ENCODE results near the gene CDKL4. TPM values are rescaled to one million over a fixed set of nuclear protein-coding genes. Genes with fewer than 3 reads are reported as not detected.

CDKL4 gene
- total RNA-seq, 2 experiments from 2014 or later = 0.75 TPM; not detected in 1

DNA sequence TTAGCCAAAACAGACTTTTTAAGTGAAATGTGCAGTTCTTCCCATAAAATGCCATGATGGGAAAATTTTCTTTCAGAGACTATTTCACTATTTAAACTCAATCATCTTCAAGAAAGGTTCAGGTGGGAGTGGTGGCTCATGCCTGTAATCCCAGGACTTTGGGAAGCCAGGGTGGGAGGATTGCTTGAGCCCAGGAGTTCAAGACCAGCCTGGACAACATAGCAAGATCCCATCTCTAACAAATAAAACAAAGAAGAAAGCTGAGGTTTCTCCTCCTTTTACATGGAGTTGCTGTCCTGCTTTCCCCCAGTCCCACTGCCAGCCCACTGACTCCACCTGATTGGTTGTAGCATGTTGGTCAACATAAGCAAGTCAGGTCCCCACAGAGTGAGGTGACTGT is 97.1 kb downstream of the CDKL4 start:
- no peaks in the 10 kb centered on the region for H3K9me3 ChIP-seq (ENCODE audit: control insufficient read depth in 1 of 2, insufficient read depth in 1 of 2, low read length in 2 of 2)
- peaks cover 7% of the 10 kb centered on the region for H3K4me1 Mint-ChIP-seq (ENCODE audit: low read depth)
- no peaks in the 10 kb centered on the region for H3K36me3 Mint-ChIP-seq (ENCODE audit: low read depth)
- ChIA-PET POLR2A (no interaction called here), CTCF (interaction anchor here (0.6 kb wide), 1 partner anchor 93 kb away, joined by 3 read pairs; no protein-coding TSS in a partner anchor)
- H3K27me3 Mint-ChIP-seq = no peaks in the 10 kb centered on the region
- intact Hi-C loops (cut with DNase I, micrococcal nuclease) = no loop called here
- no peak overlapping the region for H3K4me3 ChIP-seq (ENCODE audit: low read length)
- no peaks in the 10 kb centered on the region for H3K9me3 Mint-ChIP-seq
- no peaks in the 10 kb centered on the region for H3K36me3 ChIP-seq (ENCODE audit: insufficient read depth, low read length)
- H3K27ac ChIP-seq (ENCODE audit: low read depth in 1 of 2, low read length in 2 of 2) = no peak overlapping the region
- H3K4me3 Mint-ChIP-seq = no peak overlapping the region
- H3K27ac Mint-ChIP-seq = no peak overlapping the region
- peaks cover 15% of the 10 kb centered on the region for H3K4me1 ChIP-seq (ENCODE audit: insufficient read depth, low read length)
- ATAC-seq (ENCODE audit: poor library complexity) (no peak), DNase-seq (no peak)
- TF ChIP-seq, protein P1, sequence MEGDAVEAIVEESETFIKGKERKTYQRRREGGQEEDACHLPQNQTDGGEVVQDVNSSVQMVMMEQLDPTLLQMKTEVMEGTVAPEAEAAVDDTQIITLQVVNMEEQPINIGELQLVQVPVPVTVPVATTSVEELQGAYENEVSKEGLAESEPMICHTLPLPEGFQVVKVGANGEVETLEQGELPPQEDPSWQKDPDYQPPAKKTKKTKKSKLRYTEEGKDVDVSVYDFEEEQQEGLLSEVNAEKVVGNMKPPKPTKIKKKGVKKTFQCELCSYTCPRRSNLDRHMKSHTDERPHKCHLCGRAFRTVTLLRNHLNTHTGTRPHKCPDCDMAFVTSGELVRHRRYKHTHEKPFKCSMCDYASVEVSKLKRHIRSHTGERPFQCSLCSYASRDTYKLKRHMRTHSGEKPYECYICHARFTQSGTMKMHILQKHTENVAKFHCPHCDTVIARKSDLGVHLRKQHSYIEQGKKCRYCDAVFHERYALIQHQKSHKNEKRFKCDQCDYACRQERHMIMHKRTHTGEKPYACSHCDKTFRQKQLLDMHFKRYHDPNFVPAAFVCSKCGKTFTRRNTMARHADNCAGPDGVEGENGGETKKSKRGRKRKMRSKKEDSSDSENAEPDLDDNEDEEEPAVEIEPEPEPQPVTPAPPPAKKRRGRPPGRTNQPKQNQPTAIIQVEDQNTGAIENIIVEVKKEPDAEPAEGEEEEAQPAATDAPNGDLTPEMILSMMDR (IDR thresholded peaks at IDR 0.05) = no peak
- H3K27me3 ChIP-seq (ENCODE audit: control insufficient read depth in 1 of 2, insufficient read depth in 2 of 2, low read length in 2 of 2) = no peaks in the 10 kb centered on the region

DNA sequence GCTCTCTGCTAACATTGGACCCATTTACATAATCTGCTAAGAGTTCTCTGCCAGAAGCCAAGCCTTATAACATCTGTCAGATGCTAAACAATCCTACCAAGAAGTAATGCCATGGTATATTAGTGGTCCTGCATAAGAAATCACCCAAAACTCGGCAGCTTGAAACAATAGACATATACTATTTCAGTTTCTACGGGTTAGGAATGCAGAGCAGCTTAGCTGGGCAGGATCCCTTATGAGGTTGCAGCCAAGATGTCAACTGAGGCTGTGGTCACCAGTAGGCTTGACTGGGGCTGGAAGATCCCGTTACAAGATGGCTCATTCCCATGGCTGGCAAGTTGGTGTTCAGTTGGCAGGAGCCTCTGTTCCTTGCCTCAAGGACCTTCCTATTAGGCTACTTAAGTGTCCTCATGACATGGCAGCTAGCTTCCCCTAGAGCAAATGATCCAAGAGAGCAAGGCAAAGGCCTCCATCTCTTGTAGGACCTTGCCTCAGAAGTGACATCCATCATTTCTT is 97.8 kb downstream of the CDKL4 start:
- no peak overlapping the region for H3K27ac ChIP-seq (ENCODE audit: low read depth in 1 of 2, low read length in 2 of 2)
- POLR2A ChIA-PET = no interaction called here
- no peaks in the 10 kb centered on the region for H3K9me3 ChIP-seq (ENCODE audit: control insufficient read depth in 1 of 2, insufficient read depth in 1 of 2, low read length in 2 of 2)
- CTCF ChIA-PET = interaction anchor here (0.6 kb wide), 1 partner anchor 573 kb away, joined by 3 read pairs; no protein-coding TSS in a partner anchor
- DNase-seq (no peak), ATAC-seq (ENCODE audit: poor library complexity) (no peak)
- H3K9me3 Mint-ChIP-seq = no peaks in the 10 kb centered on the region
- H3K36me3 ChIP-seq (ENCODE audit: insufficient read depth, low read length) = no peaks in the 10 kb centered on the region
- H3K4me1 ChIP-seq (ENCODE audit: insufficient read depth, low read length) = peaks cover 15% of the 10 kb centered on the region
- H3K27me3 ChIP-seq (ENCODE audit: control insufficient read depth in 1 of 2, insufficient read depth in 2 of 2, low read length in 2 of 2) = no peaks in the 10 kb centered on the region
- no peak overlapping the region for H3K27ac Mint-ChIP-seq
- peaks cover 13% of the 10 kb centered on the region for H3K4me1 Mint-ChIP-seq (ENCODE audit: low read depth)
- intact Hi-C loops (cut with DNase I, micrococcal nuclease) = no loop called here
- TF ChIP-seq, protein P1 (IDR thresholded peaks at IDR 0.05) = no peak
- no peak overlapping the region for H3K4me3 Mint-ChIP-seq
- no peak overlapping the region for H3K4me3 ChIP-seq (ENCODE audit: low read length)
- H3K36me3 Mint-ChIP-seq (ENCODE audit: low read depth) = no peaks in the 10 kb centered on the region
- H3K27me3 Mint-ChIP-seq = no peaks in the 10 kb centered on the region

GRCh38 chr2:39144416-39144815 is 99.4 kb downstream of the CDKL4 start:
- no peak for DNase-seq
- no peak overlapping the region for H3K27ac Mint-ChIP-seq
- Histone ChIP-seq H3K9me3 (ENCODE audit: control insufficient read depth in 1 of 2, insufficient read depth in 1 of 2, low read length in 2 of 2) (no peaks in the 10 kb centered on the region), H3K36me3 (ENCODE audit: insufficient read depth, low read length) (no peaks in the 10 kb centered on the region), H3K4me1 (ENCODE audit: insufficient read depth, low read length) (peaks cover 14% of the 10 kb centered on the region), H3K27ac (ENCODE audit: low read depth in 1 of 2, low read length in 2 of 2) (no peak overlapping the region), H3K27me3 (ENCODE audit: control insufficient read depth in 1 of 2, insufficient read depth in 2 of 2, low read length in 2 of 2) (no peaks in the 10 kb centered on the region), H3K4me3 (ENCODE audit: low read length) (no peak overlapping the region)
- CTCF ChIA-PET = no interaction called here
- POLR2A ChIA-PET = interaction anchor here (2.2 kb wide), 1 partner anchor 20 kb away, joined by 6 read pairs; no protein-coding TSS in a partner anchor
- no peak overlapping the region for H3K4me3 Mint-ChIP-seq
- TF ChIP-seq, protein P1 (IDR thresholded peaks at IDR 0.05) = no peak
- no peaks in the 10 kb centered on the region for H3K36me3 Mint-ChIP-seq (ENCODE audit: low read depth)
- no peaks in the 10 kb centered on the region for H3K27me3 Mint-ChIP-seq
- peaks cover 24% of the 10 kb centered on the region for H3K4me1 Mint-ChIP-seq (ENCODE audit: low read depth)
- intact Hi-C loops (cut with DNase I, micrococcal nuclease) = no loop called here
- no peak for ATAC-seq (ENCODE audit: poor library complexity)
- no peaks in the 10 kb centered on the region for H3K9me3 Mint-ChIP-seq
